Activated CD8-positive, alpha-beta memory T cell treated with anti-CD3 and anti-CD28 coated beads, Interleukin-2, amount 50 U/mL, for 4 hours (primary cell): ENCODE results near the gene CRYZ.

ENCODE experiments used
- DNase-seq: peaks from one replicate; pipeline ENCODE4 v3.0.0-alpha.2; 2020

The CRYZ gene

DNA sequence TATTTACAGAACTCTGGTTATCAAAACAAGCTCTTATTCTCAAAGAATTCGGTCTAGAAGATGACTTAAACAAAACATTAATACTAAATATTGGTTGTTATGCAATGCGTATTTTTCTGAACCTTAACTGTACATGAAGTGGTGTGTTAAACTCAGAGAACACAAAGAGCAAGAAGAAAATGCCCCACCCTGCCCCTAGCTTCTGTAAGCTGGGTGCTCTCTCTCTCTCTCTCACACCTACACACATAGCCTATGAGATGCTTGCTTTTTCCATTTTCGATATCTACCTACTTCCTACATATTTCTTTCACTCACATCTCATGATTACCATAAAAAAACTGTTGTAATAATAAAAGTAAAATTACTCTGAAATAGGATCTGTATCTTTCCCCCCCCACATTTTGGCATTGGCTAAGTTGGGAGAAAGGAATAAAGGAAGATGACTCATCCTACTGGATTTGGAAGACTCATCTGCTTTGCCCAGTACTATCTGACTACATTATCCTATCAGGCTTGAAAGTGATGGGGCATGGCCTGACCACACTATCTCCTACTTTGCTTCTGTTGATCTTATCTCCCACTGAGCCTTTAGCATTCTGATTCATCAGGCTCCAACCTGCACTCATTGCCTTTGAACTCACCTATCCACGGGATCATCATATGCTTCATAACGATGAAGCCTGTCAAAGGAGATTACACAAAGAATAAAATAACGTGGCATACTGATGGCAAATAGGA, 2.9 kb downstream of the CRYZ start:
- DNase-seq, result no peak

DNA sequence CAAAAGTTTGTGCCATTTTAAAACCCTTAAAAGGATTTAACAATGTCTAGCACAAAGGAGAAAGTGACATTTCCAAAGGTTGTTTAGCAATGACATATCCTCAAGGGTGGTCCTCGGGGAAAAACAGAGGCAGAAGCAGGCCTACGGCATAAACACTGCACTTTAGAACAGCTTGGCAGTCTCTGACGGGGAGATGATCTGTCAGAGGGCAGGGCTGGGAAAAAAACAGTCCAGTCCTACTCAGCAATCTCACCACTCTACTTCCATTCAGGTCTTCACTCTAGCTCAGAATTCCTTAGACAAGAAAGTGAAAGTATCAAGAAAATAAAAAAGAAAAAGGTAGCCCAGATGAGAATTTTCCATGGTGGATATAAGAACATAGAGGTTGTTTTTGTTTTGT, 4.1 kb downstream of the CRYZ start:
- no peak for DNase-seq

DNA sequence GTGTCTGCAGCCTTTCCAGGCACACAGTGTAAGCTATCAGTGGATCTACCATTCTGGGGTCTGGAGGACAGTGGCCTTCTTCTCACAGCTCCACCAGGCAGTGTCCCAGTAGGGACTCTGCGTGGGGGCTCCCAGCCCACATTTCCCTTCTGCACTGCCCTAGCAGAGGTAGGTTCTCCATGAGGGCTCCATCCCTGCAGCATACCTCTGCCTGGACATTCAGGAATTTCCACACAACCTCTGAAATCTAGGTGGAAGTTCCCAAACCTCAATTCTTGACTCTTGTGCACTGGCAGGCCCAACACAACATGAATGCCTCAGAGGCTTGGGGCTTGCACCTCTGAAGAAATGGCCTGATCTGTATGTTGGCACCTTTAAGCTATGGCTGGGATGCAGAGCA, 6.8 kb downstream of the CRYZ start:
- DNase-seq, result no peak

DNA sequence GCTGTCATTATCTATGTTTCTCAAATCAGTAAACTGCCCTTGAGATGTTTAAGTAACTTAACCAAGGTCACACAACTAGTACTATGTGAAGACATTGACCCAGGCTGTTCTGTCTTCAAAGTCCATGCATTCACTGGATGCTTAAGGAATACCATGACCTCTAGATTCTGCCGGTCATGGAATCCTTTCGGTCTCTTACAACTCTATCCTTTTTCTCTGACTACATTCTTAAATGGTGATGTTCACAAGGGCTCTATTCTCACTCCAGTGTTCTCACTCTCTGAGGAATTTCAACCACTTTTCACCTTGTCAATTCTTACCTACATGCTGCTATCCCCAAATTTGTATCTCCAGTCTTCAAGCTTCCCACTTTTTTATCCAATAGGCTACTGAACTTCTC, 15.2 kb downstream of the CRYZ start:
- DNase-seq, result no peak

DNA sequence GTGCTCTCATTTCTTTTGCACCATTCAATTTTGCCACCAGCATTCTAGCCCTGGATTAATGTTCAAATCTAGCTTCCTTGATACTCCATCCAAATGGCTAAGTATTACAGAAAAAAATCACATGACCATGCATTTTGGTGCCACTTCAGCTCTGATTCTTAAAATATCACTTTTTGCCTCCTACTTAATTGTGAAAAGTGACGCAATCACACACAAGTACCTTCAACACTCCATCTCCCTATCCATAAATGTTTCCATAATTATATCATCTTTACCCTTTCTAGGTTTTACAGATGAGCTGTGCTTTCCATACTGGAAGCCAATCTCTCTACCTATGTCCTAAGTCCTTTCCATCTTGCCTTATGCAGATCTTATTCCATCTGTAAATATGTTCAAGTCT, 16.0 kb downstream of the CRYZ start:
- DNase-seq, result no peak

DNA sequence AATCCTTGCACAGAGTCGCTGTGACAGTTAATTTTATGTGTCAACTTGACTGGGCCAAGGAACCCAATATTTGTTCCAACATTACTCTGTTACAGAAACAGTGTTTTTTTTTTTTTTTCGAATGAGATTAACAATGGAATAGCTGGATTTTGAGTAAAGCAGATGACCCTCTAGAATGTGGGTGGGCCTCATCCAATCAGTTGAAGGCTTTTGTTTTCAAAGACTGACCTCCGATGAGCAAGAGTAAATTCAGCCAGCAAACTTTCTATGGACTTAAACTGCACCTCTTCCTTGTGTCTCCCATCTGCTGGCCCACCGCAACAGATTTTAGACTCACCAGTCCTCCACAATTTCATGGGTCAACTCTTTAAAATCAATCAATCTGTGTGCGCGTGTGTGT, 17.0 kb downstream of the CRYZ start:
- no peak for DNase-seq

DNA sequence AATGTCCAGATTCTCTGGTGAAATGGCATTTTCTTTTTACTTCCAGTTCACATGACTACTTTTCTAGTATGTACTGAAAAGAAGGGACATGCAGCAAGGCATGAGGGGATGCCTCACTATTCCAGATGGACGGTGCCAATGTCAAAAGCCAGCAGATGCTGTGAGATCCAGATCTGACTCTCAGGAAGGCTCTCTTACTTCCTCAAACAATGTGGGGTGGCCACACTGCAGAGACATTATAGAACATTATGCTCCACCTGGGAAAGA, 17.7 kb downstream of the CRYZ start:
- DNase-seq, result no peak

DNA sequence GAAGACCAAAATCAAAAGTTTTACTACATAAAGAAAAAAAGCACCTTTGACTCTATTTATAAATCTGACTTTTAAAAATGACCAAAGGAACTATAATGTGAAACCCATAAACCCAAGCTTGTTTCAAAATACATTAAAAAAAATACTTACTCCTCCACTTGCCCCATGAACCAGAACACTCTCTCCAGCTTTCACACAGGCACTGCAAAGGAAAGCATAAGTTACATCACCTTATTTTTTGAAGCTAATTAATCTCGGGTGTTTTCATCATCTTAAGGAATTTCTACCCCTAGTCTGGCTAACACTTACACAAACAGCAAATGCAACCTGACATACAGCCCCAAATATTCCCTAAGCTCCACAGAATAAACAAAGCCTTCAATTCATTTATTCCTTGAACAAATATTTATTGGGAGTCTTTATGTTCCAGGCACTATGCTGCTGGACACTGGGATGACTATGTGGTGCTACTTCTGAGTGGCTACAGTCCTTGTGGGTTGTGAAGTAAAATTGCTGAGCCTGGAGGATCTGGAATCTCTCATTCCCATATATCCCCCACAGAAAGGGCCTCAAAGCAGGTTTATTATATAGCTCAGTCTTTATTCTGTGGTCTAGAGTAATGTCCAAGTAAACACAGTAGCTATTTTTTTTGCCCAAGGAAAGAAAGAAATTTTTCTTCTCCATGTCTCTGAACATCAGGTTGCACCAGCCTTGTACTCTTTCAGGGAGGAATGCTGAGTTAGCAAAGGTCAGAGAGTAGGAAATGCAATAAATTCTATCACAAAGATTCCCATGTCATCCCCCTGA, 18.2 kb downstream of the CRYZ start:
- no peak for DNase-seq

DNA sequence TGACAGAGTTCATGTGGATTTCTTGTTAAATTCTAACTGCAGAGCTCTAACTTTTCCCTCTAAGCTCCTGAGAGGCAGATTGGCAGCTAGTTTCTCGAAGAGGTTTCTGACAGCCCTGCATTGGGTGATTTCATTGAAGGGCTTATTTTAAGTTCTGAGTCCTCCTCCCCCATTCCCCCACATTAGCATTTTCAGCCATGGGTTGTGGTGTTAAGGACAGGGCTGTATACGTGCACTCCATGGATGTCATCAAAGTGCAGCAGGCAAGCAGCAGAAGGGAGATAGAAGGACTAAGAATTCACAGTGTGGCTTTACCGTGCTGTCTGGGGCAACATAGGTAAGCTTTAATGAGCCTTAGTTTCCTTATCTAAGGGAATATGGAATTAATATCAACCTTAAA, 19.0 kb downstream of the CRYZ start:
- no peak for DNase-seq

DNA sequence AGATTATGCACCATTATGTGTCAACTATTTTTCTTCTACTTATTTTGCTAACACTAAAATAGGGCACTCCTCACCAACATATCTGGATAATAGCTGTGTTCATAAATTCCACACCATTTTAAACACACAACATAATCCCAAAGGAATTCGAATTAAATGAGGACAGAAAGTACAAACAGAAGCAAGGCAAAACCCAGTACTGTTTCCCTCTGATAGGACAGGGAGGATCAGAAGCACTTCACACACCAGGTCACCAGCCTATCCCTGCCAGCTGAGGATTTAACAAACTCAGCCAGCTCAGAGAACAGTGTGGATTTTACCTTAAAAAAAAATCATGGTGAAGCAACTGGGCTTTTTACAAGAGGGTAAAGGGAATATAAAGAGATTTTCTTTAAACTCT, 20.0 kb downstream of the CRYZ start:
- DNase-seq, result no peak

DNA sequence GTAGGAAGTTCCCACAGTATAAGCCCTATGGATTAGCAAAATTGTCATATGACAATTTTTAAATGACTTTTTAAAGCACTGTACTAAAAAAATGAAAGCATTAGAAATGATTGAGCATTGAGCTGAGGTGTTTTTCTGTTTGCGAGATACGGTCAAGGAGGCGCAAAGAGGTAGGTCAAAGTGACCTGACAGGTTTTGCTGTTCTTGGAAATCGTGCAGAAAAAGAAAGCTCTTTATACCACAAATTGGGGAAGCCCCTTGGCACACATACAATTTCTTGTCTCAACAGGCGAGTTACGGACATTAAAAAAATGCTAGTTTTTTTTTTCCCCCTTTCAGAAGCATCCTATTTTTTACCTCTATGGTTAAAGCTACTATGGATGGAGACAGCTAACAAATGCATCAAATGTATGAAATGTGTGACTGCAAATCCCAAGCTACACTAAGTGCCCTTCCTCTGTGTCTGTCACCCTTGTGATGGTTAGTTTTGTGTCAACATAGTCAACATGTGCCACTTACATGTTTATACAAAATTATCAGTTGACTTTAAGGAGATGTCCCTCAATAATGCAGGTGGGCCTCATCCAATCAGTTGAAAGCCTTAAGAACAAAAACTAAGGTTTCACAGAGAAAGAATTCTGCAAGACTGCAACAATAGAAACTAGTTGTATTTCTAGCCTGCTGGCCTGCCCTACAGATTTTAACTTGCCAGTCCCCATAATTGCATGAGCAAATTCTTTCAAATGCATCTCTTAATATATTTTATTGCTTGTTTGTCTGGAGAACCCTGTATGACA, 29.3 kb downstream of the CRYZ start:
- DNase-seq, result no peak

DNA sequence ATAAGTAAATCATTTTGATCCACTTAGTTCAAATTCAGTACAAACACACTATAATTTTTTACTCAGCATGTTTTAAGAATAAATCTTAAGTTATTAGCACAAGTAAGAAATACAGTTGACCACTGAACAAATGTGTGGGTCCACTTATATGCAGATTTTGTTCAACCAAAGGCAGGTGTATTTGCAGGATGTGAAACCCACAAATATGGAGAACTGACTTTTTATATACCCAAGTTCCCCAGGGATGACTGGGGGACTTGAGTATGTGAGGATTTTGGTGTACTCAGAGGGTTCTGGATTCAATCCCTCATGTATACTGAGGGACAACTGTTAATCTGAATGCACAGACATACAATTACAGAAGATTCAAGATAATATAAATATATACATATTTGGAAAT, 33.5 kb downstream of the CRYZ start:
- no peak for DNase-seq

DNA sequence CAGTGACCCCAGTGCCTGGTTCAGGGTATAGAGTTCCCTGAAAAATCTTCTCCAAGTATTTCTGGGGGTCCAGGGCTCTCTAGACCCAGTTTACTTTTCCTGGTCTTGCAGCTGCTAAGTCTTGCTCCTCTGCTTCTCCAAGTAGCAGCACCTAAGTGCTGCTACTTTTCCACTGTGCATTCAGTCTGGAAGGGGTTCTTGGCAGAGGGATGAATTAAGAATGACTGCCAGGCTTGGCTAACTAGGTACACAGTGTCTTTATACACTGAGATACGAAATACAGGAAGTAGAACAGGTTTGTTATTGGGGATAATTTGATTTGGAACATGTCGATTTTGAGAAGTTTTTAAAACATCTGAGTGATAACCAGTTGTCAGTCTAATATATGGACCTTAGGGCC, 35.0 kb downstream of the CRYZ start:
- DNase-seq, result no peak

DNA sequence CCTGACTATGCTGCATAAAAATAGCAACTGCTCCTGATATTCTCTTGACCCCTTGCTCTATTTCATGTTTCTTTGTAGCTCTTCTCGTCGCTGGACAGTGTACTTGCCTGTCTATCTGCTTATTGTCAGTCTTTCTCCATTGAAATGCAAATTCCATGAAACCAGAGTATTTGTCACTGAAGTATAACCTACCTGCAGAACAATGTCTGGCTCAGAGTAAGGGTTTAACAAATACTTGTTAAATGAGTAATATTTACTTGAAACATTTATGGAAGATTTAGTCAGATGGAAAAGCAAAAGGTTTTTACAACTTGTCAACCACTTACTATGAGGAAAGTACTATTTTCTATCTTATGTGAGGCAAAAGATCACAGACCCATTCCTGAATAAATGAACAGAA, 39.4 kb downstream of the CRYZ start:
- DNase-seq, result no peak

DNA sequence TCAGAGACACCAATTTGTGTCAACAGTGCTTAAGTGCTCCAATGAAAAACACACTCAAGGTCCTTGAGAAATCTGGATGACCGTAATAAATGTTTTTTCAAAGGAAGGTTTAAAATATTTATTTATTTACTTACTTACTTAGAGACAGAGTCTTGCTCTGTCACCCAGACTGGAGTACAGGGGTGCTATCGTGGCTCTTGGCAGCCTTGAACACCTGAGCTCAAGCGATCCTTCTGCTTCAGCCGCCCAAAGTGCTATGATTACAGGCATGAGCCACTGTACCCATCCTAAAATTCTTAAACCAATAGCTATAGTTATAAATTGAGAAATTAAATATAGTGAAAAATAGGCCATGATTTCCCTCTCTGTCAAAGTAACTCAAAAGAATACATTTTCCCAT, 41.9 kb downstream of the CRYZ start:
- DNase-seq, result no peak

DNA sequence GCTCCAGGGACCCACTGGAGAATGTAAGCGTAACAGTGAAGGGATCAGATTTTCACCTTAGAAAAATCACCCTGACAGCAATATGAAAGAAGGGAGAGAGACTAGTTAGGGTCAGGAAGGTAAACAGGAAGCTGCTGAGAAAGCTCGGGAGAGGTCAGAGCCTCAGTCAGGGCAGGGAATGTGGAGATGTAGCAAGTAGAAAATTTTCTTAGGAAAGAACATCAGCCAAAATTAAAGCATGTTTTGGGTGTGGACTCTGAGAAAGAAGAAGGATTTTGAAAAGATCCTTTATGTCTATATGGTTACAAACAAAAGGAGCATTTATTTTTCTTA, 42.5 kb downstream of the CRYZ start:
- DNase-seq, result no peak

DNA sequence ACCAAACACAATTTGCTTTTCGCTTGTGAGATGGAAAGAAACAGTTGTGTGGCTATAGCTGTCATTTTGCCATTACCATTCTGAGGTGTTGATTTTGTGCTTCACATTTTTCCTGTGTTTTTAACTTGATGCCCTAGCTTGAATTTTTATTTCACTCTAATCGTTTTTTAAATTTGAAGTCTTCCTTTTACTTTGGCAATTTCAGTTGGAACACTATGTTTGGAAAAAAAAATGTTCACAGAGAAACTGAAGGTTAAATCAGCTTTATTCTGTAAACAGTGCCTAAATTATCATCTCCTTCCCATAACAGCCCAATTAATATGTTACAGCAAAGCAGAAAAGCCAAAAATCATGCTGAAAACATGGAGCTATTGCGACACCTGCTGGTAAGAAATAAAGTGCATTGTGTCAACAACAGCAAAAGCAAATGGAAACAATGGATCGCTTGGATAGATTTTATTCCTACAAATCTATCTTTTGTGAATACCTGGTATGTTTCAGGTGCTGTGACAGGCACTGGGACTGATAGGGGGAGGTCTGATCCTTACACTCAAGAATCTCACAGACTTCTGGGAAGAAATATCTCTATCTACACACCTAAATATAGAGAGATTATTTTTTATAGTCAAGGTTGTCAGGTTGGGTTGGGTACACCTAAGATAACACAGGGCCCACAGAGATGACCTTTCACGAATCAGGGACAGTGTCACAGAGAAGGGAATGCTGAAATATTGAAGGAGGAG, 43.1 kb downstream of the CRYZ start:
- peak; percentile 19 for DNase-seq

DNA sequence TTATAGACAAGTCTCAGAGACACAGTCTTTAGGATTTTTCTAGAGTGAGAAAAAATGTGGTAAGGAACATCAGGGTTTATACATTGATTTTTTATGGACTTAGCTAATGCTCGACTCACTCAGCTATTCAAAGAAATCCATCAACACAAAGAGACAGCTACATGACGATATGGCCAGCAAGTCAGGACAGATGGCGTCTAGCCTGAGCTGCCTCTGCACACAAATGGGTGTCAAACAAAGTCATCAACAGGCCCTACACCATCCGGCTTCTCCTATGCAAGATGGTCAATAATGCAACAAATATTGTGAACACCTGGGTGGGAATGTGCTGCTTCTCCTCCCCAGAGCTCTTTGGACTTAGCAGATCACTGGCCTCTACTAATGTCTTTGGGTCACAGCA, 45.9 kb downstream of the CRYZ start:
- DNase-seq, result no peak

DNA sequence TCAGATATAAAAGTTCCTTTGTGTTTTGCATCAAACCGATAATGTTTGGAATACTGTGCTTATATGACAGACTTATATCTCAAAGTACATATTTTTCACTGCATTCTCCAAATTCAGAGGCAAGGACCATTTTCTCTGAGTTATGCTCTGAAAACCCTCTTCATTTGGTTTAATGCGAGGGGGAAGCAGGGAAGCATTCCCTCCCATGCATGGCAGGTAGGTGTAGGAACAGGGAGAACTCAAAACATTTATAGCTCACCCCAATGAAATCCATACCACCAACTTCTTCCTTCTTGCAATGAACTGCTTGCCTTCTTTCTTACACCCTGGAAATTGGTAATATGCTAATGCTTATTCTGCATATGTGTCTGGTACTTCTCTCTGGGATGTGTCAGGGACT, 48.5 kb downstream of the CRYZ start:
- DNase-seq, result no peak

DNA sequence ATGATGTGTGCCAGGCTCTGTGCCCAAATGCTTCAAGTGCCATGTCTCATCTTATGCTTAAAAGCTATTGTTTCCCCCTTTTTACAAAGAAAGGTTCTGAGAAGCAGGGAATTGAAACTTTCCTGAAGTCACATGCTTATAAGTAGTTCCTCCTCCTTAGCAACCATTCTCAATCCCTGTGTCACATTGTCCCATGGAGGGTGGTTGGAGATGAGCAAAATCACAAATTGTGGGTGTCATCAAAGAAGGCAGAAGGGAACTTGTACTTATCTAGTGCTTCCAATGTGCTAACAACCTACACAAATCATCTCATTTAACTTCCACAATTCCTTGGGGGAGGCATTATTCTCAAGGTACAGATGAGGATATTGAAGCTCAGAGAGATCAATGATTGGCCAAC, 49.2 kb downstream of the CRYZ start:
- DNase-seq, result no peak

DNA sequence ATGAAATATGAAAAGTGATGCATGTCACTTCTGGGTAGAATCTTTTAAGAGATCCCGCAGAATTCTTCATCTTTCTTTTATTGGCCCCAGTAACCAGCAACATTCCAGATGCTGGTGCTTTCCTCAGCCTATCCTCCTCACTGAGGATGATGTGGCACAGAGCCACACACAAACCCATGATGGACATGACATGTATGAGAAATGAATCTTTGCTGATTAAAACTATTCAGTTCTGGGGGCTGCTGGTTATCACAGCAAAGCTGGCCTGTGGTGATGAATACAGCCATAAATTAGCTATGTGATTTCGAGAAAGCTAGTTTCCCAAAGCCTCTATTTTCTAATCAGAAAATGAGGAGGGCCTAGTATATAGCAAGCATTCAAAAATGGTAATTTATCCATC, 51.0 kb downstream of the CRYZ start:
- DNase-seq, result no peak

DNA sequence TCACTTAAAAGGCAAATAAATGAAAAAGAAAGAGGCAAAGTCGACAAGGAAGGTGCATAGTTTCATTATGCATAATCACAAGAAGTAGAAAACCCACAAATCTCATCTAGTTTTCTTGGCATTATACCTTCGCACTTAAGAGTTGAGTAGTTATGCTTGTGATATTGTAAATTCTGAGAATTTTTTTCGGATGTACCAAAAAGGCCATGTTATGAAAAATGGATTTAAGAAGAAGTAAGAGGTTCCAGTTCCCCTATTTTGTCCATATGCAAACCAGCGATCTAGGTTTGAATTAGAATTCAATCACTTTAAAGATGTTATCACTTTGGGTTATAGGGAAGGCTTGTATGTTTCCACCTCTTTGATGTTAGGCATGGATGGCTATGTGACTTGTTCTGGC, 51.4 kb downstream of the CRYZ start:
- DNase-seq, result no peak

DNA sequence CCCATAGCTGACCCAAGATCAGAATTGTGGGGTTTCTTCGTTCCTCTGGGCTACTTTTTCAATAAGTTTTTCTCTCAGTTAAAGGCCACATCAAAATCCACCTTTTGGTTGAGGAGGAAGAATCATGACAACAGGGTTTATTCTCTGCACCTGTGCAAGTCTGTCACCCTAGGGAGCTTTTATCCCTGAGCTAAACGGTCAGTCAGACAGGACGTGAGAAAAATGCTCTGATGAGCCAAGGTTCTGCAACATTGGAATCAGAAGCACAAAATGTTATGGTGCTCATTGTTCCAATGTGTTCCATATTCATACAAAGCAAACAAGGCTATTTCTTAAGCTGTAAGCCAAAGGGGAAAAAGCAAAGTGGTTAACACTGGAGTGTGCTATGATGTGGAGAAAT, 51.8 kb downstream of the CRYZ start:
- DNase-seq, result no peak

DNA sequence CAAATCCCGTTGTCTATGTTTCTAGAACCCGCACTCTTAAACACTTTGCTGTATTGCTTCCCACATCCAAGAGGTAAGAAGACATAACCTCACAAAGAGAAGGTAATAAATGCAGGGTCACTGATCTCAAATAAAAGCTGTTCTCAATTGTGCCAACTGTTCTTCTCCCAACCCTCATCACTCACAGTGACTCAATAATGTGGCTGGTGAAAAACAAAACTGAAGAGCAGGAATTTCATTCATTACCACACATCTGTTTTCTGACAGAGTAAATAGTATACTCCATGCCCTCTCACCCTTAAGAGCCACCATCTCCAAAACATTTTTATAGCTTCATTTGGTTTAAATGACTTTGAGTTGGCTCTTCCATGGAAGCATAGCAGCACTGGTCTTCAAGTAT, 53.0 kb downstream of the CRYZ start:
- DNase-seq, result no peak
